ENCODE data around the gene PTPRF. TPM values are rescaled to one million over a fixed set of nuclear protein-coding genes. Genes with fewer than 3 reads are reported as not detected.

The PTPRF gene
- total RNA-seq, 4 donors from 2014 or later = 53.2 to 80.6 (median 71.7) TPM

DNA sequence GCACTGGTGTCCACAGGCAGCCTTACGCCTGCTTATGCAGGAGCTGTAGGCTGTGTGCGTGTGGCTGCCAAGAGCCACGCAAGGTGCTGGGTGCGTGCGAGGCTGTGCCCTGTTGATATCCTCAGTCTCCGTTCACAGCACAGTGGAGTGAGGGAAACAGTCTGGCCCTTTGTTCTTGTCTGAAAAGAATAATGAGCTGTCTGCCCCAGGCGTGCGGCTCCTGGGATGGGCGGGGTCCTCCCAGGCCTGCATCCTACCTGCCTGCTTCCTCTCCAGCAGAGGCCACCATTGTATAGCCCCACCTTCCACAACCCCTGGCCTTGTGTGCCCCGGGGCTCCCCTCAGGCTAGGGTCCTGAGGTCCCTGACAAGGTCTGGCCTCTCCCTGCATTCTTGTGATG is 72.3 kb downstream of the PTPRF start:
- WGBS, 2 donors = 93% methylated on average over 8 to 9 of the region's 10 CpGs
- Histone ChIP-seq H3K27me3 (no peaks in the 10 kb centered on the region), H3K27ac (no peak overlapping the region), H3K4me3 (replicated peaks in 1 of 3) (no peak overlapping the region), H3K36me3 (peaks cover 0 to 12% of the 10 kb centered on the region in 2 donors), H3K4me1 (no peaks in the 10 kb centered on the region), H3K9me3 (no peaks in the 10 kb centered on the region)
- DNase-seq = no peak
- TF ChIP-seq POLR2A (IDR thresholded peaks at IDR 0.05) = no peak
- intact Hi-C loops (cut with DNase I) = no loop called here

- Histone ChIP-seq H3K27ac (no peak overlapping the region), H3K9me3 (no peaks in the 10 kb centered on the region), H3K36me3 (peaks cover 6 to 15% of the 10 kb centered on the region in 2 donors), H3K4me1 (no peaks in the 10 kb centered on the region), H3K27me3 (no peaks in the 10 kb centered on the region), H3K4me3 (replicated peaks in 1 of 3) (no peak overlapping the region)
- intact Hi-C loops (cut with DNase I) = no loop called here
- TF ChIP-seq POLR2A (IDR thresholded peaks at IDR 0.05) = no peak
- TF ChIP-seq, protein P1, sequence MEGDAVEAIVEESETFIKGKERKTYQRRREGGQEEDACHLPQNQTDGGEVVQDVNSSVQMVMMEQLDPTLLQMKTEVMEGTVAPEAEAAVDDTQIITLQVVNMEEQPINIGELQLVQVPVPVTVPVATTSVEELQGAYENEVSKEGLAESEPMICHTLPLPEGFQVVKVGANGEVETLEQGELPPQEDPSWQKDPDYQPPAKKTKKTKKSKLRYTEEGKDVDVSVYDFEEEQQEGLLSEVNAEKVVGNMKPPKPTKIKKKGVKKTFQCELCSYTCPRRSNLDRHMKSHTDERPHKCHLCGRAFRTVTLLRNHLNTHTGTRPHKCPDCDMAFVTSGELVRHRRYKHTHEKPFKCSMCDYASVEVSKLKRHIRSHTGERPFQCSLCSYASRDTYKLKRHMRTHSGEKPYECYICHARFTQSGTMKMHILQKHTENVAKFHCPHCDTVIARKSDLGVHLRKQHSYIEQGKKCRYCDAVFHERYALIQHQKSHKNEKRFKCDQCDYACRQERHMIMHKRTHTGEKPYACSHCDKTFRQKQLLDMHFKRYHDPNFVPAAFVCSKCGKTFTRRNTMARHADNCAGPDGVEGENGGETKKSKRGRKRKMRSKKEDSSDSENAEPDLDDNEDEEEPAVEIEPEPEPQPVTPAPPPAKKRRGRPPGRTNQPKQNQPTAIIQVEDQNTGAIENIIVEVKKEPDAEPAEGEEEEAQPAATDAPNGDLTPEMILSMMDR (IDR thresholded peaks at IDR 0.05) = no peak
- 89 to 95% methylated on average over 3 to 5 of the region's 5 CpGs for WGBS, 2 donors
- DNase-seq = no peak
Measured at GRCh38 chr1:43604192-43604591, 73.5 kb downstream of the PTPRF start.

- H3K27me3 ChIP-seq = no peaks in the 10 kb centered on the region
- no peak overlapping the region for H3K4me3 ChIP-seq (replicated peaks in 1 of 3)
- no peak for DNase-seq
- intact Hi-C loops (cut with DNase I) = no loop called here
- WGBS, 2 donors = 95 to 97% methylated on average over 14 to 16 of the region's 18 CpGs
- H3K27ac ChIP-seq = no peak overlapping the region
- peaks cover 15 to 18% of the 10 kb centered on the region in 2 donors for H3K36me3 ChIP-seq
- H3K4me1 ChIP-seq = no peaks in the 10 kb centered on the region
- TF ChIP-seq POLR2A (IDR thresholded peaks at IDR 0.05) = no peak
- TF ChIP-seq, protein P1 (IDR thresholded peaks at IDR 0.05) = no peak
- no peaks in the 10 kb centered on the region for H3K9me3 ChIP-seq
Measured at GRCh38 chr1:43605157-43605556, 74.5 kb downstream of the PTPRF start.

- Histone ChIP-seq H3K4me1 (no peaks in the 10 kb centered on the region), H3K9me3 (no peaks in the 10 kb centered on the region), H3K27me3 (no peaks in the 10 kb centered on the region), H3K36me3 (peaks cover 16 to 18% of the 10 kb centered on the region in 2 donors), H3K27ac (no peak overlapping the region), H3K4me3 (replicated peaks in 1 of 3) (no peak overlapping the region)
- no peak for DNase-seq
- intact Hi-C loops (cut with DNase I) = no loop called here
- no peak for TF ChIP-seq POLR2A (IDR thresholded peaks at IDR 0.05)
- TF ChIP-seq, protein P1 (IDR thresholded peaks at IDR 0.05) = no peak
- 92 to 98% methylated on average over 5 to 6 of the region's 7 CpGs for WGBS, 2 donors
Measured at GRCh38 chr1:43605766-43606165, 75.1 kb downstream of the PTPRF start.

- WGBS, 2 donors = 96 to 98% methylated on average over 4 to 13 of the region's 13 CpGs
- intact Hi-C loops (cut with DNase I) = no loop called here
- Histone ChIP-seq H3K27ac (no peak overlapping the region), H3K4me3 (replicated peaks in 1 of 3) (no peak overlapping the region), H3K27me3 (no peaks in the 10 kb centered on the region), H3K36me3 (peaks cover 16 to 18% of the 10 kb centered on the region in 2 donors), H3K9me3 (no peaks in the 10 kb centered on the region), H3K4me1 (no peaks in the 10 kb centered on the region)
- no peak for DNase-seq
- TF ChIP-seq POLR2A (IDR thresholded peaks at IDR 0.05) = no peak
- TF ChIP-seq, protein P1 (IDR thresholded peaks at IDR 0.05) = no peak
Measured at GRCh38 chr1:43606624-43607023, 75.9 kb downstream of the PTPRF start.

GRCh38 chr1:43608827-43609226 is 78.1 kb downstream of the PTPRF start:
- no peaks in the 10 kb centered on the region for H3K9me3 ChIP-seq
- H3K27ac ChIP-seq = no peak overlapping the region
- 94 to 97% methylated on average over 5 of the region's 5 CpGs for WGBS, 2 donors
- H3K4me1 ChIP-seq = no peaks in the 10 kb centered on the region
- no peak for DNase-seq
- no peak overlapping the region for H3K4me3 ChIP-seq (replicated peaks in 1 of 3)
- TF ChIP-seq POLR2A (IDR thresholded peaks at IDR 0.05) = no peak
- TF ChIP-seq, protein P1 (IDR thresholded peaks at IDR 0.05) = no peak
- no peaks in the 10 kb centered on the region for H3K27me3 ChIP-seq
- H3K36me3 ChIP-seq = peaks cover 19 to 26% of the 10 kb centered on the region in 2 donors
- intact Hi-C loops (cut with DNase I) = no loop called here
